NCI-H2196 treated with DMSO at 0.1 percent for 48 hours (cell line): Measurements from ENCODE around the gene SLC27A1.
"Not testable (repeated sequence)": the region's sequence is repeated elsewhere in the genome, so short reads cannot be mapped to it uniquely, and the experiment has no call there.

Experiments used
- DNase-seq: peaks from one replicate; lab custom pipeline; 2025; ENCODE audit not compliant: unreplicated experiment; lab: John Stamatoyannopoulos, UW

Gene SLC27A1

DNA sequence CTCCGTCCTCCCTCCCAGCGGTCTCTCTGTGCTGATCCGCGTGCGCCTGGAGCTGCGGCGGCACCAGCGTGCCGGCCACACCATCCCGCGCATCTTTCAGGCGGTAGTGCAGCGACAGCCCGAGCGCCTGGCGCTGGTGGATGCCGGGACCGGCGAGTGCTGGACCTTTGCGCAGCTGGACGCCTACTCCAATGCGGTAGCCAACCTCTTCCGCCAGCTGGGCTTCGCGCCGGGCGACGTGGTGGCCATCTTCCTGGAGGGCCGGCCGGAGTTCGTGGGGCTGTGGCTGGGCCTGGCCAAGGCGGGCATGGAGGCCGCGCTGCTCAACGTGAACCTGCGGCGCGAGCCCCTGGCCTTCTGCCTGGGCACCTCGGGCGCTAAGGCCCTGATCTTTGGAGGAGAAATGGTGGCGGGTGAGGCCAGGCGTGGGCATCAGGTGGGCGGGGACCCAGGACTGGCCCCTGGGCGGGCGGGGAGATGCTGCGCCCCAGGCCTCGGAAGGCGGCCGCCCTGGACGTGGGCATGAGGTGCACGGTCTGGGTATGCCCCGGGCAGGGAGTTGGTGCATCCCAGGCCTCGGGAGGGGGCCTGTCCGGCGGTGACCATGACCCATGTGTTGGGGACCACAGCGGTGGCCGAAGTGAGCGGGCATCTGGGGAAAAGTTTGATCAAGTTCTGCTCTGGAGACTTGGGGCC is 16.4 kb downstream of the SLC27A1 start:
- DNase-seq, result no peak

GRCh38 chr19:17487284-17488121 is 17.2 kb downstream of the SLC27A1 start:
- no peak for DNase-seq

GRCh38 chr19:17488593-17489391 is 18.5 kb downstream of the SLC27A1 start:
- DNase-seq, result no peak

GRCh38 chr19:17489392-17490030 is 19.2 kb downstream of the SLC27A1 start:
- no peak for DNase-seq

DNA sequence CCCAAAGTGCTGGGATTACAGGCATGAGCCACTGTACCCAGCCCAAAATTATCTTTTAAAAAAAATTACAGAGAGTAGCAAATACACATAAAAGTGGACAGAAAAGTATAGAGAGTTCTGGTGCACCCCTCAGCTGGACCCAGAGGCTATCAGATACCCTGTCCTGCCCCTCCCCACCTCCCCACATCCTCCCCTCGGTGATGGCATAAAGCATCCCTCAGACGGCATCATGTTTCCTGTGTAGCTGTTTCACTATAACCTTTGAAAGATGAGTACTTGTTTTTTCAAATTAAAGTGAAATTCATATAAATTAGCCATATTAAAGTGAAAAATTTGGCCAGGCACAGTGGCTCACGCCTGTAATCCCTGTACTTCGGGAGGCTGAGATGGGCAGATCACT is 20.1 kb downstream of the SLC27A1 start:
- DNase-seq, result no peak

DNA sequence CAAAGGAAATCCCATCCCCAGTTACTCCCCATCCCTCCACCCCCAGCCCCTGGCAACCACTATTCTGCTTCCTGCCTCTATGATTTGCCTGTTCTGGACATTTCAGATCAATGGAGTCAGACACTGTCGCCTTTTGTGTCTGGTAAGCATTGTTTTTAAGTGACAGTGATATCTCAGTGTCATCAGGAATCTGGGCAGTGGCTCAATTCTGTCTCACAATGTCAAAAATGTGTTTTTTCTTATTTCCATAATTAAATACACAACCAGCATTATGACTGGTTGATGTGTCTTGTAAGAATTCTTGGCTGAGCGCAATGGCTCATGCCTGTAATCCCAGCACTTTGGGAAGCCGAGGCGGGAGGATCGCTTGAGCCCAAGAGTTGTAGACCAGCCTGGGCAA is 21.0 kb downstream of the SLC27A1 start:
- no peak for DNase-seq

DNA sequence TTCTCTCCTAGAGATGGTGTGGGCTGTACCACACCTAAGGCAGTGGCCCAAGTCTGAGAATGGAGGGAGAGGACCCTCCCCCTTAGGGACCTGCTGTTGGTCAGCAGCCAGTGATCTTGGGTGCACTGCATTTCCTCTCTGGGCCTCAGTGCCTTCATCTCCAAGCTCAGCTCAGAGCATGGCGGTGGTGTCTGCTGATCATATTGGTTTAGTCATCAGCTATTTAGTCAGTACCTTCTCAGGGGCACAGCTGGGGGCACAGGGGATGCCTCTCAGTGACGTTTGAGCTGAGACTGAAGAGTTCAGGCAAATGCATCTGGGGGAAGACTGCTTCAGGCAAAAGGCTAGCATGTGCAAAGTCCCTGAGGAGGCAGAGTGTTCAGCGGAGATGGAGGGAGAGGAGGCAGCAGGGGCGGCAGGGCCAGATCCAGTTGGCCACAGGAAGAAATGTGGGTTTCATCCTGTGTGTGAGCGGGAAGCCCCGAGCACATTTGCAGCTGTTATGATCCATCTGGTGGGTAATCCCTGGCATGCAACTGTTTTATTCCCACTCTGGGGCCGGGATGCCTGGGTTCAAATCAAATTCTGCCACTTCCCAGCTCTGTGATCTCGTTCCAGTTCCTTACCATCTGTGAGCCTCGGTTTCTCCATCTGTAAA is 25.4 kb downstream of the SLC27A1 start:
- no peak for DNase-seq

DNA sequence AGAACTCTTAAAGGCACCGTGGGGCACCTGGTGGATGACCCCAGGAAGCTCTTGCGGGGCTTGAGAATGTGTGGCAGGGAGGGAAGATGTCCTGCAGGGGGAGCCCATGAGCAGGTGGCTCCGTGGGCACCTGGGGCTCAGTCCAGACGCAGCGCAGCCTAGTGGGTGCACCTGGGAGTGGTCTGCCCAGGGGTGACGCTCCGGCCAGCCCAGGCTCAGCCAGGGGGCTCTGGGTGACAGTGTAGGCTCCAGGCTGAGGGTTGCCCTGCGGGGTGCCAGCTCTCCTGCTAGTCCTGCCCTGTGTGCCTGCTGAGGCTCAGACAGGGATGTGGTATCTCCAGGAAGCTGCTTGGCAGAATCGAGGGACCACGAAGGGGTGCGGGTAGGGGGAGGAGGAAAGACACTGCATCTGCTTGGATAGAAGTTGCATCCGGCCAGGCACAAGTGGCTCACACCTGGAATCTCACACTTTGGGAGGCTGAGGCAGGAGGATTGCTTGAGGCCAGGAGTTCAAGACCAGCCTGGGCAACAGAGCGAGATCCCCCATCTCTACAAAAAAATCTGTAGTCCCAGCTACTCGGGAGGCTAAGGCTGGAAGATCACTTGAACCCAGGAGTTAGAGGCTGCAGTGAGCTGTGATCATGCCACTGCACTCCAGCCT is 26.1 kb downstream of the SLC27A1 start:
- peak; percentile 58 for DNase-seq

GRCh38 chr19:17497149-17497798 is 26.9 kb downstream of the SLC27A1 start:
- DNase-seq, result no peak

DNA sequence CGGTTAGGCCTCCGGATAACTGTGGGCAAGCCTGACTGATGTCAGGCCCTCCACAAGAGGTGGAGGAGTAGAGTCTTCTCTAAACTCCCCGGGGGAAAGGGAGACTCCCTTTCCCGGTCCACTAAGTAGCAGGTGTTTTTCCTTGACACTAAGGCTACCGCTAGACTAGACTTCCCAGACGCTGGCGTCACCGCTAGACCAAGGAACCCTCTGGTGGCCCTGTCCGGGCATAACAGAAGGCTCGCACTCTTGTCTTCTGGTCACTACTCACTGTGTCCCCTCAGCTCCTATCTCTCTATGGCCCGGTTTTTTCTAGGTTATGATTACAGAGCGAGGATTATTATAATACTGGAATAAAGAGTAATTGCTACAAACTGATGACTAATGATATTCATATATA is 28.7 kb downstream of the SLC27A1 start:
- DNase-seq, result not testable (repeated sequence)

GRCh38 chr19:17499648-17500446 is 29.5 kb downstream of the SLC27A1 start:
- peak; percentile 50 for DNase-seq

- DNase-seq, result no peak
These were observed 30.3 kb downstream of the SLC27A1 start for GRCh38 chr19:17500447-17501198.

DNA sequence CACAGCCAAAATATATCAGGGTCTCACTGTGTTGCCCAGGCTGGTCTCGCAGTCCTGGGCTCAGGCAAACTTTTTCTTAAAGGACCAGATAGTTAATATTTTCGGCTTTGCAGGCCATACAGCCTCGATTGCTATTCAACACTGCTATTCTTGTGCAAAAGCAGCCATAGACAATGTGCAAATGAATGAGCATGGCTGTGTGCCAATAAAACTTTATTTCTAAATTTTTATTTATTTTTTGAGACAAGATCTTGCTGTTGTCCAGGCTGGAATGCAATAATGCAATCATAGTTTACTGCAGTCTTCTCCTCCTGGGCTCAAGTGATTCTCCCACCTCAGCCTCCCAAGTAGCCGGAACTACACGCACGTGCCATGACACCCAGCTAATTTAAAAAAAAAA is 32.9 kb downstream of the SLC27A1 start:
- DNase-seq, result no peak

GRCh38 chr19:17504030-17504429 is 33.7 kb downstream of the SLC27A1 start:
- DNase-seq, result no peak

GRCh38 chr19:17504456-17504855 is 34.1 kb downstream of the SLC27A1 start:
- no peak for DNase-seq

GRCh38 chr19:17505223-17505622 is 34.9 kb downstream of the SLC27A1 start:
- DNase-seq, result no peak

- DNase-seq, result no peak
These were observed 36.4 kb downstream of the SLC27A1 start for GRCh38 chr19:17506745-17507144.

GRCh38 chr19:17508558-17508933 is 38.2 kb downstream of the SLC27A1 start:
- DNase-seq, result not testable (repeated sequence)
